ENCODE measurements around the gene KCNK1. TPM values are rescaled to one million over a fixed set of nuclear protein-coding genes. Genes with fewer than 3 reads are reported as not detected.

Gene KCNK1
- polyA plus RNA-seq, 1 of the 3 experiments (the other 2 are of a cell fraction) = 10.6 TPM

GRCh38 chr1:233673261-233673946, 59.5 kb downstream of the KCNK1 start:
- TF ChIP-seq FOXJ3 (CRISPR knock-in tag; IDR thresholded peaks at IDR 0.05) (no peak), TEAD4 (IDR thresholded peaks at IDR 0.05; ENCODE audit: borderline replicate concordance, insufficient read depth) (no peak), ELF1 (IDR thresholded peaks at IDR 0.05) (no peak), EP300 (IDR thresholded peaks at IDR 0.05; ENCODE audit: borderline replicate concordance in 1 of 2, low read depth in 1 of 2, low read length in 1 of 2) (no peak), RXRA (IDR thresholded peaks at IDR 0.05; ENCODE audit: borderline replicate concordance, low read depth) (no peak), FOXM1 (IDR thresholded peaks at IDR 0.05; ENCODE audit: low read depth) (no peak), MEF2A (IDR thresholded peaks at IDR 0.05; ENCODE audit: borderline replicate concordance, low read depth) (no peak), ZBTB33 (IDR thresholded peaks at IDR 0.05; ENCODE audit: borderline replicate concordance, low read depth) (no peak), REST (IDR thresholded peaks at IDR 0.05; ENCODE audit: low read depth, low read length) (no peak), GATA2 (CRISPR knock-in tag; IDR thresholded peaks at IDR 0.05) (no peak), RFX5 (IDR thresholded peaks at IDR 0.05; ENCODE audit: low read length) (no peak), RAD21 (IDR thresholded peaks at IDR 0.05; ENCODE audit: low read length) (no peak)
- TF ChIP-seq, protein P1, sequence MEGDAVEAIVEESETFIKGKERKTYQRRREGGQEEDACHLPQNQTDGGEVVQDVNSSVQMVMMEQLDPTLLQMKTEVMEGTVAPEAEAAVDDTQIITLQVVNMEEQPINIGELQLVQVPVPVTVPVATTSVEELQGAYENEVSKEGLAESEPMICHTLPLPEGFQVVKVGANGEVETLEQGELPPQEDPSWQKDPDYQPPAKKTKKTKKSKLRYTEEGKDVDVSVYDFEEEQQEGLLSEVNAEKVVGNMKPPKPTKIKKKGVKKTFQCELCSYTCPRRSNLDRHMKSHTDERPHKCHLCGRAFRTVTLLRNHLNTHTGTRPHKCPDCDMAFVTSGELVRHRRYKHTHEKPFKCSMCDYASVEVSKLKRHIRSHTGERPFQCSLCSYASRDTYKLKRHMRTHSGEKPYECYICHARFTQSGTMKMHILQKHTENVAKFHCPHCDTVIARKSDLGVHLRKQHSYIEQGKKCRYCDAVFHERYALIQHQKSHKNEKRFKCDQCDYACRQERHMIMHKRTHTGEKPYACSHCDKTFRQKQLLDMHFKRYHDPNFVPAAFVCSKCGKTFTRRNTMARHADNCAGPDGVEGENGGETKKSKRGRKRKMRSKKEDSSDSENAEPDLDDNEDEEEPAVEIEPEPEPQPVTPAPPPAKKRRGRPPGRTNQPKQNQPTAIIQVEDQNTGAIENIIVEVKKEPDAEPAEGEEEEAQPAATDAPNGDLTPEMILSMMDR (IDR thresholded peaks at IDR 0.05) = no peak
- TF ChIP-seq, protein P2, sequence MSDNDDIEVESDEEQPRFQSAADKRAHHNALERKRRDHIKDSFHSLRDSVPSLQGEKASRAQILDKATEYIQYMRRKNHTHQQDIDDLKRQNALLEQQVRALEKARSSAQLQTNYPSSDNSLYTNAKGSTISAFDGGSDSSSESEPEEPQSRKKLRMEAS (IDR thresholded peaks at IDR 0.05; ENCODE audit: low read depth) = no peak
- H3K9ac ChIP-seq = no peak overlapping the region
- no peak overlapping the region for H2AFZ ChIP-seq (ENCODE audit: low read depth)
- WGBS (ENCODE audit: low lambda C conversion rate) = 86% methylated on average over 8 of the region's 8 CpGs
- no peaks in the 10 kb centered on the region for H3K9me3 ChIP-seq
- H3K79me2 ChIP-seq (ENCODE audit: insufficient read depth) = no peaks in the 10 kb centered on the region
- H3K4me1 ChIP-seq (ENCODE audit: control insufficient read depth in 1 of 2, insufficient read depth in 2 of 2, low read depth in 1 of 2, low read length in 1 of 2) = no peaks in the 10 kb centered on the region
- H4K20me1 ChIP-seq (ENCODE audit: insufficient read depth) = no peaks in the 10 kb centered on the region
- no peak overlapping the region for H3K4me3 ChIP-seq (ENCODE audit: low read depth in 2 of 2, low read length in 1 of 2)
- H3K9me2 ChIP-seq = no peaks in the 10 kb centered on the region
- peaks cover 8 to 11% of the 10 kb centered on the region in 2 experiments for H3K36me3 ChIP-seq (replicated peaks in 1 of 2; ENCODE audit: control insufficient read depth in 1 of 2, insufficient read depth in 2 of 2, low read length in 1 of 2)
- no peaks in the 10 kb centered on the region for H3F3A ChIP-seq (replicated peaks; ENCODE audit: insufficient read depth)
- ChIA-PET POLR2A (no interaction called here), CTCF (interaction anchor here (0.6 to 1.3 kb wide), 2 partner anchors 9 to 327 kb away, joined by 3 read pairs; no protein-coding TSS in a partner anchor)
- no peak for DNase-seq
- no peak overlapping the region for H3K27ac ChIP-seq (ENCODE audit: low read depth in 2 of 2, low read length in 1 of 2)
- no peaks in the 10 kb centered on the region for H3K27me3 ChIP-seq (ENCODE audit: insufficient read depth)
- H3K4me2 ChIP-seq = no peak overlapping the region
